GM23338 (cell line): ENCODE results near the gene P2RY6. TPM values are rescaled to one million over a fixed set of nuclear protein-coding genes. Genes with fewer than 3 reads are reported as not detected.

ENCODE experiments used
- ATAC-seq: fragments of 200-7000 bp; cut with Tn5 transposase; 3 replicates; pipeline ENCODE4 v1.9.1; 2020
- DNase-seq: peaks from one replicate; pipeline ENCODE4 v3.0.0-alpha.2; 2015; ENCODE audit warnings: low spot score
- H2AFZ ChIP-seq: fragments of 200-600 bp; sonication (generic); 2 replicates; pipeline ENCODE4 v1.8.0; 2016; ENCODE audit warnings: antibody characterized with exemption, mild to moderate bottlenecking, moderate library complexity
- H3F3A ChIP-seq: fragments of 200-600 bp; sonication (generic); replicated peaks from 2 replicates; pipeline ENCODE4 v1.8.0; 2017; ENCODE audit warnings: antibody characterized with exemption, mixed run types, low read depth
- H3K27ac ChIP-seq: fragments of 200-600 bp; sonication (generic); 2 replicates; pipeline ENCODE4 v1.6.1; 2016; ENCODE audit warnings: low read depth
- H3K27me3 ChIP-seq: fragments of 200-600 bp; sonication (generic); 2 replicates; pipeline ENCODE4 v1.8.0; 2016; ENCODE audit warnings: mild to moderate bottlenecking, mixed run types, moderate library complexity; ENCODE audit not compliant: insufficient read depth
- H3K36me3 ChIP-seq: fragments of 200-600 bp; sonication (generic); 2 replicates; pipeline ENCODE4 v1.8.0; 2016; ENCODE audit warnings: mild to moderate bottlenecking; ENCODE audit not compliant: insufficient read depth
- H3K4me1 ChIP-seq: fragments of 200-600 bp; sonication (generic); 2 replicates; pipeline ENCODE4 v1.8.0; 2016; ENCODE audit warnings: mild to moderate bottlenecking, moderate library complexity; ENCODE audit not compliant: insufficient read depth
- H3K4me2 ChIP-seq: fragments of 200-600 bp; sonication (generic); 2 replicates; pipeline ENCODE4 v1.7.1; 2017; ENCODE audit warnings: mixed run types
- H3K4me3 ChIP-seq: fragments of 200-600 bp; sonication (generic); 2 replicates; pipeline ENCODE4 v1.6.1; 2016; ENCODE audit warnings: mixed run types
- H3K79me2 ChIP-seq: fragments of 200-600 bp; sonication (generic); replicated peaks from 2 replicates; pipeline ENCODE4 v1.8.0; 2017; ENCODE audit warnings: mild to moderate bottlenecking; ENCODE audit not compliant: insufficient read depth
- H3K9me2 ChIP-seq: fragments of 200-600 bp; sonication (generic); 2 replicates; pipeline ENCODE4 v1.8.0; 2017; ENCODE audit not compliant: insufficient read depth
- H4K20me1 ChIP-seq: fragments of 200-600 bp; sonication (generic); replicated peaks from 2 replicates; pipeline ENCODE4 v1.8.0; 2017; ENCODE audit warnings: mild to moderate bottlenecking; ENCODE audit not compliant: insufficient read depth
- H3K27ac Mint-ChIP-seq: 2 replicates; pipeline ENCODE4 v1.8.0; 2020; ENCODE audit warnings: inconsistent platforms, mild to moderate bottlenecking, moderate library complexity, mixed read lengths
- H3K27me3 Mint-ChIP-seq: 3 replicates; pipeline ENCODE4 v1.8.0; 2022; ENCODE audit warnings: low read depth, mild to moderate bottlenecking, moderate library complexity, mixed read lengths, inconsistent platforms; ENCODE audit not compliant: insufficient read depth, poor library complexity
- H3K36me3 Mint-ChIP-seq: 3 replicates; pipeline ENCODE4 v1.8.0; 2021; ENCODE audit warnings: low read depth, mild to moderate bottlenecking, inconsistent platforms, moderate library complexity, mixed read lengths
- H3K4me1 Mint-ChIP-seq: 3 replicates; pipeline ENCODE4 v1.8.0; 2020; ENCODE audit warnings: mild to moderate bottlenecking, inconsistent platforms, mixed read lengths
- H3K4me3 Mint-ChIP-seq: 3 replicates; pipeline ENCODE4 v1.8.0; 2021; ENCODE audit warnings: moderate library complexity, mild to moderate bottlenecking, inconsistent platforms, mixed read lengths
- H3K9me3 Mint-ChIP-seq: 3 replicates; pipeline ENCODE4 v1.8.0; 2020; ENCODE audit warnings: moderate library complexity, mild to moderate bottlenecking, inconsistent platforms, mixed read lengths
- EZH2 ChIP-seq: fragments of 200-600 bp; sonication (generic); IDR thresholded peaks from one replicate; pipeline ENCODE4 v1.8.0; 2017; ENCODE audit warnings: antibody characterized with exemption, mild to moderate bottlenecking, low read depth; ENCODE audit not compliant: unreplicated experiment
- POLR2AphosphoS5 ChIP-seq: IDR thresholded peaks from 2 replicates; pipeline ENCODE4 v1.6.1; 2016; ENCODE audit warnings: antibody characterized with exemption, low read depth
- ZNF331 ChIP-seq: fragments of 250-450 bp; sonication (Bioruptor Pico); IDR thresholded peaks from 2 replicates; pipeline ENCODE4 v1.5.0; 2020; ENCODE audit warnings: low read depth, mild to moderate bottlenecking, moderate library complexity
- polyA plus RNA-seq: library from polyadenylated mRNA; unstranded; fragments of >200 nt; fragmentation: Nextera tagmentation; extraction: Ambion mirVana; gene quantifications from 2 replicates; pipeline ENCODE4 v1.2.1, GENCODE V29; 2016
- total RNA-seq: library from RNA; depleted of rRNA; stranded (reverse); fragments of >200 nt; shearing (Covaris generic); gene quantifications from 2 replicates; pipeline ENCODE4 v1.2.3, GENCODE V29; 2014
- TF ChIP-seq, protein P1 (sequence below): IDR thresholded peaks from 2 replicates; pipeline ENCODE4 v1.6.1; 2016; ENCODE audit warnings: antibody characterized with exemption
- TF ChIP-seq, protein P2 (sequence below), 2 experiments: fragments of 200-600 bp in 1 of 2; sonication (generic) in 1 of 2; conservative IDR thresholded peaks; 2 replicates each; pipeline versions ENCODE4 v1.5.1 to v1.6.1; 2016 to 2017; ENCODE audit warnings: antibody characterized with exemption in 2 of 2, low read depth in 2 of 2, mild to moderate bottlenecking in 2 of 2, moderate library complexity in 1 of 2

The P2RY6 gene
- total and polyA plus RNA-seq, 2 experiments from 2014 or later: not detected

DNA sequence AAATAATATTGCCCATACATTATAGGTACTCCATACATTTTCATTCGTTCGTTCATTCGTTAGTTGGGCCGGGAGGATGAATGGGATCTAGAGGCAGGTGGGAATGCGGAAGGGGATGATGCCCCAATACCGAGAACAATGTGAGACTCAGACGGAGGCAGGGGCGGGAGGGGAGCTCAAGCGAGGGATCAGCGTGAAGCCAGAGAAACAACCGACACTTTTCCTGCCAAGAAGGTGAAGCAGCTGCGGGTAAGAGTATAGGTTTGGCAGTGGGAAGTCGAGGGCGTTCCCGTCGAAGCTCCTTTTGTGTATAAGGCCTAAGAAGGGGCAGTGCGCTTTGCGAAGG is 34.8 kb downstream of the P2RY6 start:
- Mint-ChIP-seq H3K27me3 (peaks cover 32% of the 10 kb centered on the region), H3K9me3 (no peaks in the 10 kb centered on the region), H3K27ac (peak overlapping the region; percentile 80; the same call in 1 of the 2 replicates), H3K36me3 (no peaks in the 10 kb centered on the region; the same call in 2 of the 3 replicates), H3K4me3 (peak overlapping the region; percentile 69), H3K4me1 (peaks cover 14% of the 10 kb centered on the region)
- no peak overlapping the region for H3K27ac ChIP-seq
- peaks cover 26% of the 10 kb centered on the region for H3K27me3 ChIP-seq
- H3K79me2 ChIP-seq: 0 out of 2 replicates have a peak, but pooled peaks cover 5% of the 10 kb centered on the region
- H2AFZ ChIP-seq: peak overlapping the region; percentile 38; the same call in 1 of the 2 replicates
- H3F3A ChIP-seq: no peaks in the 10 kb centered on the region
- TF ChIP-seq ZNF331 (CRISPR knock-in tag) (no peak), EZH2 (no peak)
- TF ChIP-seq, protein P1, sequence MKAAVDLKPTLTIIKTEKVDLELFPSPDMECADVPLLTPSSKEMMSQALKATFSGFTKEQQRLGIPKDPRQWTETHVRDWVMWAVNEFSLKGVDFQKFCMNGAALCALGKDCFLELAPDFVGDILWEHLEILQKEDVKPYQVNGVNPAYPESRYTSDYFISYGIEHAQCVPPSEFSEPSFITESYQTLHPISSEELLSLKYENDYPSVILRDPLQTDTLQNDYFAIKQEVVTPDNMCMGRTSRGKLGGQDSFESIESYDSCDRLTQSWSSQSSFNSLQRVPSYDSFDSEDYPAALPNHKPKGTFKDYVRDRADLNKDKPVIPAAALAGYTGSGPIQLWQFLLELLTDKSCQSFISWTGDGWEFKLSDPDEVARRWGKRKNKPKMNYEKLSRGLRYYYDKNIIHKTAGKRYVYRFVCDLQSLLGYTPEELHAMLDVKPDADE: no peak
- H3K4me3 ChIP-seq: peak overlapping the region; percentile 89
- no peaks in the 10 kb centered on the region for H3K9me2 ChIP-seq
- peak overlapping the region; percentile 74 for H3K4me2 ChIP-seq
- no peak for DNase-seq
- H3K36me3 ChIP-seq: no peaks in the 10 kb centered on the region
- H3K4me1 ChIP-seq: peaks cover 7% of the 10 kb centered on the region
- peak; percentile 1 for ATAC-seq
- peaks cover 18% of the 10 kb centered on the region for H4K20me1 ChIP-seq

DNA sequence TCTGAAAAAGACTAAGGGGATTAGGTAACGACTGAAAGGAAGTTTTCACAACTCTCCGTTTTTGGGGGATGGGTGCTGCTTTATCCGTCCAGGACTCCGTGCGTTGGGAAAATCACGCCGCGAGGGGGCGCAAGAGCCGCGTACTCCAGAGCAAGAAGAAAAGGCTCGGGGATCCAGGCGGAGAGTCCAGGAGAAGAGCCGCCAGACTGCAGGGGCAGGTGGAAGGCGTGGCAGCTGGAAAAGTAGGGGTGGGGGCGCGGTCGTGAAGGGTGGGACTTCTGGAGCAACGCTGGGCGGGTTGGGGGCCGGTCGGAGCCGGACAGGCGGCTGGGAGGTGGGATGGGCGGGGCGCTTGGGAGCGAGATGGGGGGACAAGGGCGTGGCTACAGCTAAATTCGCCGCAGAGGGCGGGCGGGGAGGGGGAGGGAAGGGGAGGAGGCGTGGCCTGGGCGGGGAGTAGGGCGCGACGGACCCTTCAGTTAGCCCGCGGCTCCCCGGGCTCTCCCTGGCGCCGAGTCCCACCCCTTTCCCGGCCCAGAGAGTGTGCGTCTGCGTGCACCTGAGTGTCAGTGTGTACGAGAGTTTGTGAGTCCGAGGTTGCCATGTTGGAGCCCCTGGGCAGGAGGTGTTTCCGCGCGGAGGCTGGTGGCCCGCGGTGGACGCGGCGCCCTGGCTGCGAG is 35.3 kb downstream of the P2RY6 start:
- Mint-ChIP-seq H3K36me3 (no peaks in the 10 kb centered on the region; the same call in 2 of the 3 replicates), H3K27ac (peak overlapping the region; percentile 80; the same call in 1 of the 2 replicates), H3K4me3 (peak overlapping the region; percentile 69), H3K4me1 (peaks cover 14% of the 10 kb centered on the region), H3K27me3 (peaks cover 32% of the 10 kb centered on the region), H3K9me3 (no peaks in the 10 kb centered on the region)
- peaks cover 23% of the 10 kb centered on the region for H4K20me1 ChIP-seq
- peak; percentile 99 for DNase-seq
- no peaks in the 10 kb centered on the region for H3F3A ChIP-seq
- peaks cover 26% of the 10 kb centered on the region for H3K27me3 ChIP-seq
- TF ChIP-seq, protein P2, sequence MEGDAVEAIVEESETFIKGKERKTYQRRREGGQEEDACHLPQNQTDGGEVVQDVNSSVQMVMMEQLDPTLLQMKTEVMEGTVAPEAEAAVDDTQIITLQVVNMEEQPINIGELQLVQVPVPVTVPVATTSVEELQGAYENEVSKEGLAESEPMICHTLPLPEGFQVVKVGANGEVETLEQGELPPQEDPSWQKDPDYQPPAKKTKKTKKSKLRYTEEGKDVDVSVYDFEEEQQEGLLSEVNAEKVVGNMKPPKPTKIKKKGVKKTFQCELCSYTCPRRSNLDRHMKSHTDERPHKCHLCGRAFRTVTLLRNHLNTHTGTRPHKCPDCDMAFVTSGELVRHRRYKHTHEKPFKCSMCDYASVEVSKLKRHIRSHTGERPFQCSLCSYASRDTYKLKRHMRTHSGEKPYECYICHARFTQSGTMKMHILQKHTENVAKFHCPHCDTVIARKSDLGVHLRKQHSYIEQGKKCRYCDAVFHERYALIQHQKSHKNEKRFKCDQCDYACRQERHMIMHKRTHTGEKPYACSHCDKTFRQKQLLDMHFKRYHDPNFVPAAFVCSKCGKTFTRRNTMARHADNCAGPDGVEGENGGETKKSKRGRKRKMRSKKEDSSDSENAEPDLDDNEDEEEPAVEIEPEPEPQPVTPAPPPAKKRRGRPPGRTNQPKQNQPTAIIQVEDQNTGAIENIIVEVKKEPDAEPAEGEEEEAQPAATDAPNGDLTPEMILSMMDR (conservative IDR thresholded peaks at IDR 0.05; ENCODE audit: low read depth in 2 of 2): peak; percentile 86 to 93
- no peak; the same call in 1 of the 2 replicates for TF ChIP-seq POLR2AphosphoS5
- no peaks in the 10 kb centered on the region for H3K36me3 ChIP-seq
- H3K4me3 ChIP-seq: peak overlapping the region; percentile 89
- H3K27ac ChIP-seq: peak overlapping the region; percentile 83; the same call in 1 of the 2 replicates
- H3K4me2 ChIP-seq: peak overlapping the region; percentile 96
- H3K4me1 ChIP-seq: peaks cover 7% of the 10 kb centered on the region
- peak; percentile 63 for ATAC-seq
- H2AFZ ChIP-seq: peak overlapping the region; percentile 38; the same call in 1 of the 2 replicates
- 0 out of 2 replicates have a peak, but pooled peaks cover 5% of the 10 kb centered on the region for H3K79me2 ChIP-seq
- no peaks in the 10 kb centered on the region for H3K9me2 ChIP-seq
